Medulla oblongata (tissue), 1 donor: ENCODE results near the gene CCNY.
"Not testable (repeated sequence)": the region's sequence is repeated elsewhere in the genome, so short reads cannot be mapped to it uniquely, and the experiment has no call there.

ENCODE experiments used
- DNase-seq: peaks from one replicate; pipeline ENCODE4 v3.0.0-alpha.2; 2015; ENCODE audit errors: extremely low spot score

The CCNY gene

DNA sequence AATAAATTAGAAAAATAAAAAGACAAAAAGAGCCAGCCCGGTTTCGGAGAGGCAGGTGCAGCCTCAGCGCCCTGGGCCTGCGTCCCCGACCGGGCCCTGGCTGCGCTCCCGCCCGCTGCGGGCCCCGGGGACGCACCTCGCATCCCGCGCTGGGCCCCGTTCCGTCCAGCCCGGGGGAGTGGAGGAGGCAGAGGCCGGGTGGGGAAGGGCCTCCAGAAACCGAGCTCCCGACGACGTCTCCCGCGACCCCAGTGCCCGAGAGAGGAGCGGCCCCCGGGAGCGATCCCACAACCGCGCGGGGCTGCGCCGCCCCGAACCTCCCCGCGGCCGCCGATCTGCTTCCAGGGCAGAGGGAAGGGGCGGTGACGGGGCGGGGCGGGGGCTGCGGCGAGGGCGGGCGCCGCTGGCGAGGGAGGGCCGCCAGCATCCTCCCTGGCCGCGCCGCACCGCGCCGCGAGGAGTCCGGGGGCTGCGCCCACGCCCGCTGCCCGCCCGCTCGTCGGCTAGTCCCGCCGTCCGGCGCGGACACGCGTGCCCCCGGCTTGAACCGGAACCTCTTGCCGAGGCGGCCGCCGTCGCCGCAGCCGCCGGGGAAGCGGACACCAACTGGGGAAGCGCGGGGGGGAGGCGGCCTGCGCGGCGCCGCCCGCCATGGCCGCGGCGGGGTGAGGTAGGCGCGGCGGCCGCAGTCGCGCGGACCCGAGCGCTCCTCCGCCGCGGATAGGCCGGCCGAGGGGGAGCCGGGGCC, at the start of gene CCNY:
Gene CCNY (plus strand): TSS at position 426 of the 748 bp plus-strand sequence. CDS start 545 bp downstream, outside the sequence.
- peak; percentile 71 for DNase-seq

DNA sequence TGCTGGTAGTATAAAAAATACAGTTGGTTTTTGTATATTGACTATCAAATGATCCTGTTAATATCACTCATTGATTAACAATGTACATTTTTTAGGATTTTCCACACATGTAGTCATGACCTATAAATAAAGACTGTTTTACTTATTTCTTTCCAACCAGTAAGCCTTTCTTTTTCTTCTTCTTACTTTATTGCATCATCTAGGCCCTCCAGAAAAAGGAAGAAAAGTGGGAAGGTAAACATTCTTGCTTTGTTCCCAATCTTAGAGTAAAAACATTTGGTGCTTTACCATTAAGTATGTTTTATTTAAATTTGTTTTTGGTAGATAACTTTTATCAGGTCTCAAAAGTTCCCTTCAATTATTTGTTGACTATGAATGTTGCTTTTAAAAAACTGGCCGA, 47.1 kb upstream of the CCNY start:
- DNase-seq = no peak

DNA sequence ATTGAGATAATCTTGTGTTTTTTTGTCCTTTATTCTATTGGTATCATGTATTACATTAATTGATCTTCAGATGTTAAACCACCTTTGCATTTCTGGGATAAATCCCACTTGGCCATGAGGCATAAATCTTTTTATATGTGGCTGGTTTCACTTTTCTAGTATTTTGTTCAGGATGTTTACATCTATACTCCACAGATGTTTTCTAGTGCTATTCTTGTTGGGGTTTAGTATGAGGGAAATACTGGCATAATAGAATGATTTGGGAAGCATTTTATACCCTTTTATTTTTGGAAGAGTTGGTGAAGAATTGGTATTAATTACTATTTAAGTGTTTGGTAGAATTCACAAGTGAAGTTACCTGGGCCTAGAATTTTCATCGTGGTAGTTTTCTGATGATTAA, 41.8 kb upstream of the CCNY start:
- DNase-seq = no peak

DNA sequence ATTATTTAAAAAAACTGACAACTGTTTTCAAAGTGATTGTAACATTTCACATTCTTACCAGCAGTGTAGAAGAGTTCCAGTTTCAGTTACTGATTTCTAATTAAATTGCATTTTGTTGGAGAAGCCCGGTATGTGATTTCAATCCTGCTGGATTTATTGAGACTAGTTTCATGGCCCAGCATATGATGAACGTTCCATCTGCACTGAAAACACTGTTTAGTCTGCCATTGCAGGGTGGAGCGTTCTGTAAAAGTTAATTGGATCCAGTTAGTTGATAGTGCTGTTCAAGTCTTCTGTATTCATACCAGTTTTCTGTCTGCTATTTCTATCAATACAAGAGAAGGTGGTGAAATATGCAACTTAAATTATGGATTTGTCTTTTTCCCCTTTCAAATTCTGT, 37.3 kb upstream of the CCNY start:
- no peak for DNase-seq

DNA sequence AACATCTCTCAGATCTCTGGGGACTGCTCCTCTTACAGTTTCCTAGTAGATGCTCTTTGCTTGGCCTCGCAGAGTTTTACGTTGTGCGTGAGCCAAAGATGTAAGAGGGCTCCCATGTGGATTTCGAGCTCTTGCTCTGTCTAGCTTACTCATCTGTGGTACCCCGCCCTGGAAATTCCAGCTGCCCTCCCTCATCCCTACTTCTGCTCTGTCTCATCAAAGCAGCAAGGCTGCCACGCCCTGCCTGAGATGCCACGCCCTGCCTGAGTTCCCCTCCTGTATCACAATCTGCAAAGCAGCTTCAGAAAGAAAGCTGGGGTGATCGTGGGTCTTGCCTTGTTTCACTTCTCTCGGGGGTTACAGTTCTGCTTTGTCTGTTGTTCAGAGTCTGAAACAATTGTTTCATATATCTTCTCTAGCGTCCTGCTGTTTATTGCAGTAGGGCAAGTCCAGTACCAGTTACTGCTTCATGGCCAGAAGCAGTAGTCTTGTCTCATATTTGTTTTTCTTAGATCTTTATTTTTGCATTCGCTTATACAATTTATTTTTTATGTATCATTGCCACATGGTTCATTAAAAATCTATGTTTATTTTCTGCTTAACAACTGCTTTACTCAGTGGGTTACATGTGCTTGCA, 36.1 kb upstream of the CCNY start:
- peak; percentile 69 for DNase-seq

DNA sequence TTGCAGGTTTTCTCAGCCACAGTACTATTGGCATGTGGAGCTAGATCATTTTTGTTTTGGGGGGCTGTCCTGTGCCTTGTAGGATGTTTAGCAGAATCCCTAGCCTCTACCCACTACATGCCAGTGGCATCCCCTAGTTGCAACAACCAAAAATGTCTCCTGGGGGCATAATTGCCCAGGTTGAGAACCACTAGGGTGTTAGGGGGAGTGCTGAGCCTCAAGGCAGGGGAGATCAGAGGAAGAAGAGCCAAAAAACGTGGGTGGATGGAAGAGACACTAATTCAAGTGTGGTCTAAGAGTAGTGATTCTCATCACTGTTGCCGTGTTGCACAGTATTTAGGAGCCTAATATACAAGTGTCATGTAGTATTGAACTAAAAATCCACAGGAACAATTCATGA, 31.7 kb upstream of the CCNY start:
- DNase-seq = no peak

DNA sequence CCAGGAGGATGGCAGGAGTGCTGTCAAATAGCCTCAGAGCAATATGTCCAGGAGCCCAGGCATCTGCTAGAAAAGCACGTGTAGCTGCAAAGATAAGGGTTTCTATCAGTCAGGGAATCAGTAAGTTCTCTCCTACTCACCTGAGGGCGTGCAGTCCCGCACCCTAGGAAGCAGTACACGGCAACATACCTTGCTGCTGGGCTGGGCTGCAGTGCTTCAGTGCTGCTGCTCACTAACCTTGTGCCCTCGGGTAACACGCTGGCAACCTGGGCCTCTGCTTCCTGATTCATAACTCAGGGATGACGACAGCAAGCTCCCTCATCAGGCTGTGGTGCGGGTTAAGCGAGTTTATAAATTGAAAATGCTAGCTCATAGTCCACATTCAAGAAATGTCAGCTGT, 29.5 kb upstream of the CCNY start:
- DNase-seq = no peak

DNA sequence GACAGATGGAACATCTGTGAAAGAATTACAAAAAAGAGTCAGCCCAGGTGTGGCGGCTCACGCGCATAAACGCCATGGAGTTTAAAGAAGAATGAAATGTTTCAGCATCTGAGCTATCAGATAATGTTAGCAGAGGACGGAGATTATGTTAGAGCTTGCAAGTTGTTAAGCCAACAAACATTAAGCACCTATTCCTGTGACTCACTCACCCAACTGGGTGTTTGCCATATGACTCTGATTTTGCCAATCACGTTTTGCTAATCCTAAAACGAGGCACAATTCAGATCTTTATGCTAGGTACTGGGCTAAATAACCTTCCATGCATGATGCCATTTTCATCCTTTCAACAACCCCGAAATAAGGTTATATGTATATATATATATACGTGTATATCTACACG, 29.0 kb upstream of the CCNY start:
- no peak for DNase-seq

DNA sequence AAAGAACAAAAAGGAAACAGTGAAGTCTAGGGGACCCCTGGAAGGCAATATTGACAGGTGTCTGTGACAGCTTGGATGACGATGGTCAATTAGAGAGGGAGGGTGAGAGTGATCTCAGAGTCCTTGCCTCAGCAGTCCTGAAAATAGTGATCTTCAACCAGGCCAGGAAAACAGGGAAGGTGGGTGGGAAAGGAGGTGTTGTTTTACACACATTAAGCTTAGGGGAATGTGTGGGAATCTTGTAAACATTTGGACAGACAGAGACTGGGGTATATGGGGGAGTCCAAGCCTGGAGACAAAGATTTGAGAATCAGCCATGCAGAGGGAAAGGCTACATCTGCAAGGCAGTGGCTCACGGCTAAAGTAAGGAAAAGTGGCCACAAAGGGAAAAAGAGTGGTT, 27.5 kb upstream of the CCNY start:
- DNase-seq = no peak

DNA sequence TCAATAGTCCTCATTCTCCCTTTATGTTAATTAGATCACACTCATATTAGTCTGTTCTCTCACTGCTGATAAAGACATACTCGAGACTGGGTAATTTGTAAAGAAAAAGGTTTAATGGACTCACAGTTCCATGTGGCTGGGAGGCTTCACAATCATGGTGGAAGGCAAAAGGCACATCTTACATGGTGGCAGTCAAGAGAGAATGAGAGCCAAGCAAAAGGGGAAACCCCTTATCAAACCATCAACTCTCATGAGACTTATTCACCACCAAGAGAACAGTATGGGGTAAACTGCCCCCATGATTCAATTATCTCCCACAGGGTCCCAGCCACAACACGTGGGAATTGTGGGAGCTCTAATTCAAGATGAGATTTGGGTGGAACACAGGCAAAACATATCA, 22.2 kb upstream of the CCNY start:
- not testable (repeated sequence) for DNase-seq

DNA sequence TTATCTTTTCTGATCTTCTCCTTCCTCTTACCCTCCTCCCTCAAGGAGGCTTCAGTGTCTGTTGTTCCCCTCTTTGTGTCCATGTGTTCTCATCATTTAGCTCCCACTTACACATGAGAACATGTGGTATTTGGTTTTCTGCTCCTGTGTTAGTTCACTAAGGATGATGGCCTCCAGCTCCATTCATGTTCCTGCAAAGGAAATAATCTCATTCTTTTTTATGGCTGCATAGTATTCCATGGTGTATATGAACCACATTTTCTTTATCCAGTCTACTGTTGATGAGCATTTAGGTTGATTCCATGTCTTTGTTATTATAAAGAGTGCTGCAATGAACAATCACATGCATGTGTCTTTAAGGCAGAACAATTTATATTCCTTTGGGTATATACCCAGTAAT, 21.1 kb upstream of the CCNY start:
- DNase-seq = not testable (repeated sequence)

DNA sequence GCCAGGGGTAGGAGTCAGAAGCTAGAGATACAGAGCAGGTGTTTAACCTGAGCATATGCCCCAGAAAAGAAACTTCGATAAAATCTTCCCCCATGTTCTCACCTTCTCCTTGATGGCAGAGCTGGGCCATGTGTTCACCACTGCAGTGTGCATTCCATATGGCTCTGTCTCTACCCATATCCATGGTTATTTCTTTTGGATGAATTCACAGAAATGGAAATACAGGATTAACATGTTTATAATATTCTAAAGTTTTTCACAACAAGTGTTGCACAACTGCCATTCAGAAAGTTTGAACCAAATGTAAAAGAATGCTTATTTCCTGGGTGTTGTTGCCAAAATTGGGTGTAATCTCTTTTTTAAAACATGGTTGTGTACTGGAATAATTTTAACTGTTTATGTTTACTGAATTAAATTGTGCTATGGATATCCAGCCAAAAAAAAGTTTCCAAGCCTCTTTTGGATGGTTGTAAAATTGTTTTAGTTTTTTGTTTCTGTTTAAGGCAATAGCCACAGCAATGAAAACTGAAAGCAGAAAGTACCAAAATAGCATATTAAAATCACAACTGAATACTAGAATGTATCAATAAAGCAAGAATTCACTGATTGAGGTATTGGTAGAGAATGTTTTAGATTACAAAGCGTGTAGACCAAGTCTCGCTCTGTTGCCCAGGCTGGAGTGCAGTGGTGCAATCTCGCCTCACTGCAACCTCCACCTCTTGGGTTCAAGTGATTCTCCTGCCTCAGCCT, 19.9 kb upstream of the CCNY start:
- DNase-seq = no peak

DNA sequence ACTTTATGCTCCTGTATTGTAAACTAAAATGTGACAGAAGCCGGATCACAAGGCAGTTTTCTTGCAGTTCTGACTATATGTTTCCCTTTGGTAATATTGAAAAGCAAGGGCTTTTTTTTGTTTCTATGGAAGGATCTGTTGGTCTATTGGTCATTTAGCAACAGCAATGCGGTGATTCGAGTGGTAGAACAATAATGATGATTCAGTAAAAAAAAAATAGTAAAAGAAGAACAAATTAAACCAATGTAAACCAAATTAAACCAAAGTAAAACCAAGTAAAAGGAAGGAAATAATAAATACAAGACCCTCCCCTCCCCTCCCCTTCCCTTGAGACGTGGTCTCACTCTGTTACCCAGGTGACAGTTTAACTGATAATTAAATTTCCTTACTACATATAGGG, 17.8 kb upstream of the CCNY start:
- DNase-seq = no peak

DNA sequence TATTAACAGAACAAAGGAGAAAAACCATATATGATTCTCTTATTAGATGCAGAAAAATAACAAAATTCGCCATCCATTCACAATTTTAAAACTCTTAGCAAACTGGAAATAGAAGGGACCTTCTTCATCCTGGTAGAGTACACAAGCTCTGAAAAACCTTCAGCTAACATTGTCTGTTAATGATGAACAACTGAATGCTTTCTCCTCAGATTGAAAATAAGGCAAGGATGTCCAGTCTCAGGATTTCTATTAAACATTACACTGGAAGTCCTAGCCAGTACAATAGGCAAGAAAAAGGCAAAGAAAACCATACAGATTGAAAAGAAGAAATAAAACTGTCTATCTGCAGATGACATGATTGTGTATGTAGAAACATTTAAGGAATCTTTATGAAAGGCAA, 16.0 kb upstream of the CCNY start:
- DNase-seq = no peak

DNA sequence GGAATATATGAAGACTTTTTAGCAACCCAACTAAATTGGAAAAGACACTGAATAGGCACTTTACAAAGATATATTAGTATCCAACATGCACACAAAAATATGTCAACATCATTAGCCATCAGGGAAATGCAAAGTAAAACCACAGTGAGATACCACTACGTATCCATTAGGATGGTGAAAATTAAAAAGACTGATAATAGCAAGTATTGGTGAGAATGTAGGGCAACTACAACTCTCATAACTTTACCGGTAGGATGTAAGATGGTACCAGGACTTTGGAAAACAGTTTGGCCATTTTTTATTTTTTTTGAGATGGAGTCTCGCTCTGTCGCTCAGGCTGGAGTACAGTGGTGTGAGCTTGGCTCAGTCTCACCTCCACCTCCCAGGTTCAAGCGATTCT, 13.7 kb upstream of the CCNY start:
- DNase-seq = no peak

DNA sequence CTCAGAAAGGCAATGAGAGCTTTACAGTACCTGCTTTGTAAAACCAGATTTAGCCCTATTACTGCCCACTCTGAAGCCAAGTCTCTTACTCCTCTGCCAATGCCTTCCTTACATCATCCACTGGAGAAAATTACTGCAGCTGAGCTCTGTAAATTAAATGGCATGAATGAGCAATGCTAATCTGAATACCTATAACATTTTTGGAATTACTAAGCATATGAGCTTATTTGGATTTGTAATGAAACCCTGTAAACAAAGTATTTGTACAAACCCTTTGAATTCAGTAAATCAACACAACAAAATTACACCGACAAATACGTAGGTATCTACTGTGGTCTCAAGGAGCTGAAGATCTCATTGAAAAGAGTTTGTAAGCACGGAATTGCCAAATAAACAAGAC, 12.1 kb upstream of the CCNY start:
- DNase-seq = no peak

DNA sequence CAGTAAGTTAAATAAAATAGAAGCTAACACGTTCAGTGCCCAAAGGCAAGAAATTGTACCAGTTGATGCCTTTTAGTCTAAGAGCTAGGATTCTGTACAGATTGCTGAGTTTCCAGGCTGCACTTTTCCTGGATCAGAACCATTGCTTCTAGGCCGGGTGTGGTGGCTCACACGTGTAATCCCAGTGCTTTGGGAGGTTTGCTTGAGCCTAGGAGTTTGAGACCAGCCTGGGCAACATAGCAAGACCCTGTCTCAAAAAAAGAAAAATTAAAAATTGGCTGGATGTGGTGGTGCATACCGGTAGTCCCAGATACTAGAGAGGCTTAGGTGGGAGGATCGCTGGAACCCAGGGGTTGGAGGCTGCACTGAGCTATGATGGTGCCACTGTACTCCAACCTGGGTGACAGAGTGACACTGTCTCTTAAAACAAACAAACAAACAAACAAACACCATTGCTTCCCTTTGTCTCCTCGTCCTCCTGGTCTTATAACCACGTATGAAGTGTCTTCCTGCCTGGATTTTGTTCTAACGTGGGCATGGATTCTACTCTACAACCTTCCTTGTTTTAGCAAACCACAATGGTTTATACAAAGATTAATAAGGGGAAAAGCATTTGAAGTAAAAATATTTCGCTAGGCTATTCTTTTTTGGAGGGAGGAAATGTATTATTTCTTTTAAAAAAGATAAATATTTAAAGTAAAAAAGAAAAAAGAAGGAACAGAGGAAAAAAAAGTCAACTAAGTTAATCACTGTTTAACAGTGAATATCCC, 9.7 kb upstream of the CCNY start:
- DNase-seq = no peak

DNA sequence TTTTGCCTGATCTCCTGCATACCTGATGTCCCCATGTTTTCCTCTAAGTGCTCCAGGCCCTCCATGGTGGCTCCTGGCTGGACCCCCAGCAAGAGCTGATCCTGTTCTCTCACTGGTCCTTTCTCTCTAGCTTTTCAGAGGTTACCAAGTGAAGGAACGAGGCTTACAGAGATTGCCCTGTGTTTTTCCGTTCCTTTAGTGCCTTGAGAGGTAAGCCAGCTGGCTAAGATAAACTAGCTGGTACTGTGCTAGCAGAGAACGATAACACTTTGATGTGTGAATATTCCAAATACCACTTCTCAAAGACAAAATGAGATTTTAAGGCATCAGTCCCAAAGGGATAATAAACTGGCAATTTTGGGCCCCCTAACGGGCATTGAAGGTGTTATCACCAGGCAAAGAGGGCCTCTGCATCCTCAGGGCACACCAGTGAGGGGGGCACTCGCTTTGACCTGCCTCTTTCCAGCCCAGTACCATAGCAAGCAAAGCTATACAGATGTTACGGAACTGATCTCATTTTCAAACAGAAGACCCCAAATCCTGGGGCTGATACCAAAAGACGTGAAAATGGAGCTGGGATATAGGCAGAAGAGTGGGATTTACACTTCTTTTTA, 8.4 kb upstream of the CCNY start:
- DNase-seq = no peak

DNA sequence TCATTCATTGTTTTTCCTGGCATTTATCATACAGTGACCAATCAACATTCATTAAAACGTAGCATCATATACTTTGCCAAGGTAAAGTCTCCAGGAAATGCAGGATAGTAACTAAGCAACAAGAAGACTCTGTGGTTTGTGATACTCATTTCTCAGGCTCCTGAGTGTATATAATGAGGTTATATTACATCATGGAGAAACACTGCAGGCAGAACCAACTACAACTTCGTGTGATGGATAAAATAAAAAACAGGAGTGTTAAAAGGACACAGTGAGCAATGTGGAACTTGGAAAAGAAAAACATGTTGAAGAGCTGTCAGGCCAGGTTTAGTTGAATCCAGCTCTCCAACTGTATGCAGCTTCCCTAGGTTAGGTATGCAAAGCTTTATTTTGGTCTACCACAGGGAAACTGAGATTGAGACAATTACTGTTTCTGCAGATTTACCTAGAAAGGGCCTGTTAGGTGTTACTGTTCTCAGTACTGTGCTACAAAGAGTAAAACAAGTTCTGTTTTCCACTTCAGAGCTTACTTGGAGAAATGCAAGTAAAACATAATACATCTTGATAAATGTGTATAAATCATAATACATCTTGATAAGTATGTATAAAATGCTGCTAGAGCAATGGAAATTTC, 7.8 kb upstream of the CCNY start:
- no peak for DNase-seq

DNA sequence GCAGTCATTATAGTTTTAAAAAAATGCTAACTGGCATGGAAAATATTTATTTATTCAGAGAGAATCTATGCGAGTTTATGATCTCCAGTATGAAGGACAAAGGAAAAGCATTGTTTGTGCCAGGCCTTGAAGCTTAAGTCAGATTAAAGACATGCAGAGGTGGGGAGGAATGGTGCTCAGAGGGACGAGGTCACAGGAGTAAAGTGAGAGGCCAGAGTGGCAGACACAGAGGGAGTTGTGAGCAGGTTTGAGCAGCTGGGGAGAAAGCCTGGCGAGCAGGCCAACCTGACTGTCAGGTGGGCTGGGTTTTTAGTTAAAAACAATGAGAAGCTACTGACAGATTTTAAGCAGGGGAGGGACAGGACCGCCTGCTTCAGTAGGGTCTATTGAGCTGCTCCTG, 6.8 kb upstream of the CCNY start:
- no peak for DNase-seq

DNA sequence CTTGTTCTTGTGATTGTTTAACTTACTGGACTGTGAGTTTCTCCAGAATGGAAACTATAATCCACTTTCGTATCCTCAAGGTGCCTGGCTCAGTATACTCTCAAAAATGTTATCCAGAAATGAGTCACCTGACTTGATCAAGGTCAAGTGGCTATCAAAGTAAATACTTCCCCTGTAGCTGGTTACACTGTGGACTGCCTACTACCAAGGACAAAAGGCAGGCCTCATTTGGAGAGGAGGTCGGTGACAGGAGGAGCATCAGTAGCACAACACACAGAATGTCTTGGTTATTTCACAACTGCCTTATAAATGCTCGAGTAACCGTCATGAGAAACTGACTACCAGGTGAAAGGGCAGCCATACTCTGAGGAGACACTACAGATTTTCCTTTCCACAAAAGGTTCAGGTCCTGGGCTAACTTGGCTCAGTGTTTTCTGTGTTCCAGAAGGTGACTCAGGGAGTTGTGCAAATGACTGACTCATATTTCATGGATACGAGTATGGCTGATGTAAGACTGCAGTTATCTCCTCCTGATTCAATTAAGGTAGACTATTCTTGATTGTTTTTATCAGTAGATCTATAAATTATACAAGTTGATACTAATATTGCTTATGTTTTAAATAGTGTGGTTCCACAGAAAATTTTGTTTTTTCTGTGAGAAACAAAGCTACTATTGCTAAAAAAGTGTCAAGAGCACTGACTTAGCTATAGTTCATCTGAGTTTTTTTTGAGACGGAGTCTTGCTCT, 4.2 kb upstream of the CCNY start:
- DNase-seq = no peak
